PC-3 (cell line): ENCODE measurements around the gene FAM217A. TPM values are rescaled to one million over a fixed set of nuclear protein-coding genes. Genes with fewer than 3 reads are reported as not detected.

Experiments used
- ATAC-seq: fragments of 200-7000 bp; cut with Tn5 transposase; 2 replicates; pipeline ENCODE4 v1.9.1; 2020; ENCODE audit warnings: mild to moderate bottlenecking, moderate library complexity
- BruUV-seq: library from RNA; stranded (reverse); fragments of 400-500 nt; replicated peaks from 2 replicates; lab custom pipeline; 2021; lab: Mats Ljungman, UMichigan
- CTCF ChIA-PET: fragments of 300-600 bp; sonication (Branson Sonifier 250); formaldehyde crosslinking; loops from one replicate; lab custom pipeline; 2022; ENCODE audit warnings: antibody characterized with exemption; lab: Charles Lee
- POLR2A ChIA-PET: fragments of 300-600 bp; sonication (Branson Sonifier 250); formaldehyde crosslinking; loops from one replicate; lab custom pipeline; 2022; ENCODE audit warnings: antibody characterized with exemption; ENCODE audit not compliant: unreplicated experiment; lab: Charles Lee
- DNase-seq: peaks from one replicate; pipeline ENCODE4 v3.0.0-alpha.2; 2015
- H2AFZ ChIP-seq: fragments of 300-600 bp; sonication (generic); 2 replicates; pipeline ENCODE4 v1.6.0; 2016; ENCODE audit warnings: antibody characterized with exemption, low read length
- H3F3A ChIP-seq: fragments of 300-600 bp; sonication (generic); one replicate; pipeline ENCODE4 v1.6.0; 2017; ENCODE audit warnings: antibody characterized with exemption, low read length, control low read depth, mild to moderate bottlenecking; ENCODE audit not compliant: unreplicated experiment
- H3K27ac ChIP-seq: fragments of 300-600 bp; sonication (generic); 2 replicates; pipeline ENCODE4 v1.5.1; 2016; ENCODE audit warnings: mild to moderate bottlenecking, low read length
- H3K27me3 ChIP-seq: fragments of 300-600 bp; sonication (generic); 2 replicates; pipeline ENCODE4 v1.6.1; 2016; ENCODE audit warnings: low read length, mixed read lengths
- H3K36me3 ChIP-seq: fragments of 300-600 bp; sonication (generic); 2 replicates; pipeline ENCODE4 v1.6.1; 2016; ENCODE audit warnings: low read depth, mixed run types, low read length, mixed read lengths
- H3K4me1 ChIP-seq: fragments of 300-600 bp; sonication (generic); 2 replicates; pipeline ENCODE4 v1.5.1; 2016; ENCODE audit warnings: low read length; ENCODE audit not compliant: insufficient read depth
- H3K4me2 ChIP-seq: fragments of 300-600 bp; sonication (generic); 2 replicates; pipeline ENCODE4 v1.6.0; 2016; ENCODE audit warnings: low read length
- H3K4me3 ChIP-seq: fragments of 300-600 bp; sonication (generic); 2 replicates; pipeline ENCODE4 v1.5.1; 2016; ENCODE audit warnings: mild to moderate bottlenecking, low read length, mixed read lengths
- H3K79me2 ChIP-seq: fragments of 300-600 bp; sonication (generic); 2 replicates; pipeline ENCODE4 v1.6.1; 2017; ENCODE audit warnings: low read length, mixed read lengths
- H3K9ac ChIP-seq: fragments of 300-600 bp; sonication (generic); 2 replicates; pipeline ENCODE4 v1.6.0; 2016; ENCODE audit warnings: mild to moderate bottlenecking, low read length
- H3K9me2 ChIP-seq: fragments of 300-600 bp; sonication (generic); replicated peaks from 2 replicates; pipeline ENCODE4 v1.6.1; 2016; ENCODE audit warnings: mixed run types, low read length, mixed read lengths
- H3K9me3 ChIP-seq: fragments of 300-600 bp; sonication (generic); 2 replicates; pipeline ENCODE4 v1.6.1; 2016; ENCODE audit warnings: low read length, mixed read lengths
- H4K20me1 ChIP-seq: fragments of 300-600 bp; sonication (generic); 2 replicates; pipeline ENCODE4 v1.6.1; 2016; ENCODE audit warnings: low read length, mixed read lengths
- CTCF ChIP-seq: fragments of 300-600 bp; sonication (generic); conservative IDR thresholded peaks from 2 replicates; pipeline ENCODE4 v1.5.1; 2017; ENCODE audit warnings: antibody characterized with exemption, low read depth, mild to moderate bottlenecking, low read length
- EZH2 ChIP-seq: fragments of 300-600 bp; sonication (generic); IDR thresholded peaks from one replicate; pipeline ENCODE4 v1.6.1; 2017; ENCODE audit warnings: antibody characterized with exemption, mild to moderate bottlenecking, low read length; ENCODE audit not compliant: unreplicated experiment
- EZH2phosphoT487 ChIP-seq: fragments of 300-600 bp; sonication (generic); IDR thresholded peaks from 2 replicates; pipeline ENCODE4 v1.6.1; 2018; ENCODE audit warnings: mild to moderate bottlenecking, antibody characterized with exemption, low read length, borderline replicate concordance
- intact Hi-C: fragments of 100-400 bp; cut with micrococcal nuclease; formaldehyde crosslinking; loops from 2 replicates; pipeline ENCODE4 v1.9.0; 2023
- total RNA-seq: library from RNA; depleted of rRNA; stranded (reverse); fragments of >200 nt; gene quantifications from 2 replicates; pipeline ENCODE4 v1.2.3, GENCODE V29; 2014

FAM217A gene
- total RNA-seq, 1 experiment from 2014 or later = not detected

DNA sequence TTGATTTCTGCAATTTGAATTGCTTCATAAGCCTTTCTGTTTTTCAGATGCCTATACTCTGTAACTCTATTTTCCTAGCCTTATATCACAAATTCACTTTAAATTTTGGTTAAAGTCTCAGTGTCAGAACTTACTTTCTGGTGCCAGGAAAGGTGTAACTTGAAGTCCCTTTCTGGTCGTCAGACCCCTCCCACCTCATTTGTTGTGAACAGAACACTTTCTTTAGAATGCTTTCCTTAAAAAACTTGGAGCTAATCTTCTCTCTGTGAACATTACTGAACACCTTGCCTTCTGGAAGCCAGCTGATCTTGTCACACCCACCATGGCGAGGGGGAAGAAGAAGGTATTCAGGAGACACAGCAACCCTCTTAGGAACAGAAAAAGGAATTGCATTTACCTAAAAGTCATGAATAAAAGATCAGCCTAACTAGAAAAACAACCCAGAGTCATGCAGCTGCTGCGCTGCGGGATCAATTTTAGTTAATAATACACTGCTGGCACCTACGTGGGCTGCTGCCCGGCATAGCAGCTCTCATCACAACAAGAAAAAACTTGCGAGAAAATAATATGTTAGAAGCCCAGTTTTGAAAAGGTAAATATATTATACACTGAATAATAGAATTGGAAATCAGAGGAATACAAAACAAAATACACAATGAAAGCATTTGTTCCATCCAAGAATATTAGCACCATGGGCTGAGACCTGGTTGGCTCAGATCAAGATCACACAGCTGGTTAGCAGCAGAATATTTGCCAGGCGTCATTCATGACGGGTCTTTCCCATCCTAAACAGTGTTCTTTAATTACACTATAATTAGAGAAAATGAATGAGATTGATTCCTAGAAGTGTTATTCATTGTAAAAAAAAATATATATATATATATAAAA is 5.8 kb upstream of the FAM217A start:
- BruUV-seq = no TSS peak
- DNase-seq = no peak
- no peak for ATAC-seq
- no peaks in the 10 kb centered on the region for H3K9me3 ChIP-seq
- no peaks in the 10 kb centered on the region for H4K20me1 ChIP-seq
- no peaks in the 10 kb centered on the region for H3K36me3 ChIP-seq
- H3K79me2 ChIP-seq = no peaks in the 10 kb centered on the region
- intact Hi-C loops = loop anchor here (1.0 kb wide), 1 partner anchor 126 kb away; no protein-coding TSS in a partner anchor
- H3K9me2 ChIP-seq = no peaks in the 10 kb centered on the region
- H3F3A ChIP-seq = no peaks in the 10 kb centered on the region
- H2AFZ ChIP-seq = no peak overlapping the region
- H3K27ac ChIP-seq = no peak overlapping the region
- no peak overlapping the region for H3K9ac ChIP-seq
- no peak for TF ChIP-seq CTCF
- TF ChIP-seq EZH2phosphoT487 = no peak
- no peak for TF ChIP-seq EZH2
- H3K4me1 ChIP-seq = peaks cover 5% of the 10 kb centered on the region; the same call in 1 of the 2 replicates
- no peak overlapping the region for H3K4me2 ChIP-seq
- H3K27me3 ChIP-seq = no peaks in the 10 kb centered on the region
- ChIA-PET POLR2A (no interaction called here), CTCF (no interaction called here)
- no peak overlapping the region for H3K4me3 ChIP-seq

DNA sequence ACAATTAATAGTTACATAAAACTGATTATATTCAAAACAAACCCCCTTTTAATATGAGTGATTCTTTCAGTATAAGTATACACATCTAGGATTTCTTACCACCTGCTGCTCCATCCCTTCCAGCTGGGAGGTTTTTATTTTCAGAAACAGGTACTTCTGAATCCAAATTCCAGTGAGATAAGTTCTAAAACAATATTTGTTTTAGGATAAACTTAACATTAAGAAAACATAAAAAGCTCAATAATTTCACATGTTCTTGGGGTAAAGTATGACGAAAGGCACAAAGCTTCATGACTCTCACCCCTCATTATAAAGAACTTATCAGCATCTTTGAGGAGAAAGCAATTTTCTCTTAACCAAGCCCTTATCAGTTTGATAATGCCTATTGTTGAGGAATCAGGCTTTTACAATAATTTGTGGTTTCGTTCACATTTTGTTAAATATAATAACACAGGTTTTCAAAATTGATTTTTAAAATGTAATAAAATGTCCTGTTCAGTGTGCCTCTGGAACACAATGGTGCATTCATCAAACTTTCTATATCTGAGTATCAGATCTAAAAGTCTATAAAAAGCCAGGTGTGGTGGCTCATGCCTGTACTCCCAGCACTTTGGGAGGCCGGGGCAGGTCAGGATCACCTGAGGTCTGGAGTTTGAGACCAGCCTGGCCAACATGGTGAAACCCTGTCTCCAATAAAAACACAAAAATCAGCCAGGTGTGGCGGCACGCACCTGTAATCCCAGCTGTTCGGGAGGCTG is 4.3 kb downstream of the FAM217A start:
- Histone ChIP-seq H2AFZ (no peak overlapping the region), H3K4me3 (no peak overlapping the region), H3K4me2 (no peak overlapping the region), H3K4me1 (no peaks in the 10 kb centered on the region), H3F3A (no peaks in the 10 kb centered on the region), H3K9ac (no peak overlapping the region), H3K27ac (no peak overlapping the region), H3K36me3 (no peaks in the 10 kb centered on the region), H3K9me2 (no peaks in the 10 kb centered on the region), H3K79me2 (no peaks in the 10 kb centered on the region), H4K20me1 (no peaks in the 10 kb centered on the region), H3K9me3 (no peaks in the 10 kb centered on the region), H3K27me3 (no peaks in the 10 kb centered on the region)
- DNase-seq = no peak
- ATAC-seq = no peak
- TF ChIP-seq EZH2phosphoT487 = no peak
- TF ChIP-seq CTCF = no peak
- no peak for TF ChIP-seq EZH2
- no TSS peak for BruUV-seq
- intact Hi-C loops = no loop called here
- ChIA-PET CTCF (no interaction called here), POLR2A (no interaction called here)
